Kidney (tissue), 14 donors: ENCODE measurements around the gene PAPOLB. TPM values are rescaled to one million over a fixed set of nuclear protein-coding genes. Genes with fewer than 3 reads are reported as not detected.

Source experiments
- DNase-seq, 5 donors: peaks; one replicate each; pipeline ENCODE4 v3.0.0-alpha.2; 2013 to 2020
- FAIRE-seq: peaks from 2 replicates; lab custom pipeline; 2012; peaks lifted over from hg19 to GRCh38; lab: Jason Lieb, UNC
- H3K27ac ChIP-seq, 2 donors: one replicate each; pipeline ENCODE4 v1.7.0; 2013; ENCODE audit warnings: low read depth in 2 of 2, low read length in 2 of 2, inconsistent platforms in 1 of 2
- H3K27me3 ChIP-seq: one replicate; pipeline ENCODE4 v1.7.1; 2013; ENCODE audit warnings: low read length, inconsistent platforms; ENCODE audit not compliant: control insufficient read depth, insufficient read depth
- H3K36me3 ChIP-seq, 3 donors: one replicate each; pipeline versions ENCODE4 v1.7.0 to v1.7.1; 2013; ENCODE audit warnings: low read length in 3 of 3, control low read depth in 1 of 3, inconsistent platforms in 1 of 3; ENCODE audit not compliant: insufficient read depth in 3 of 3, control insufficient read depth in 2 of 3
- H3K4me1 ChIP-seq, 3 donors: one replicate each; pipeline versions ENCODE4 v1.7.0 to v1.7.1; 2013; ENCODE audit warnings: low read length in 3 of 3, inconsistent platforms in 1 of 3, low read depth in 1 of 3; ENCODE audit not compliant: control insufficient read depth in 2 of 3, insufficient read depth in 2 of 3
- H3K4me3 ChIP-seq, 3 donors: one replicate each; pipeline versions ENCODE4 v1.7.0 to v1.8.1; 2013; ENCODE audit warnings: low read length in 3 of 3, control low read depth in 1 of 3, inconsistent platforms in 1 of 3
- H3K9ac ChIP-seq, 3 donors: one replicate each; pipeline versions ENCODE4 v1.7.0 to v1.7.1; 2013; ENCODE audit warnings: low read length in 3 of 3, control low read depth in 1 of 3, inconsistent platforms in 1 of 3
- H3K9me3 ChIP-seq, 3 donors: one replicate each; pipeline versions ENCODE4 v1.7.0 to v1.7.1; 2013; ENCODE audit warnings: low read length in 3 of 3, control low read depth in 1 of 3, inconsistent platforms in 1 of 3; ENCODE audit not compliant: control insufficient read depth in 2 of 3, insufficient read depth in 1 of 3
- intact Hi-C: fragments of 100-400 bp; cut with DNase I; formaldehyde crosslinking; loops from one replicate; pipeline ENCODE4 v1.11.1; 2022
- polyA plus RNA-seq: library from polyadenylated mRNA; stranded (reverse); fragments of 350-450 nt; fragmentation: Illumina TruSeq; extraction: RNeasy Lipid Tissue Mini Kit (QIAGEN cat#74804); gene quantifications from one replicate; pipeline ENCODE4 v1.2.3, GENCODE V29; 2014; ENCODE audit warnings: low read depth, low replicate concordance; ENCODE audit not compliant: insufficient read depth
- total RNA-seq: library from RNA; stranded (reverse); fragmentation: NEBNext Ultra II Directional; extraction: Animal tissue kit (Norgen Biotek cat#: 25700); gene quantifications from one replicate; pipeline ENCODE4 v1.2.1, GENCODE V29; 2021
- TF ChIP-seq, protein P1 (sequence below): IDR thresholded peaks from 3 replicates; pipeline ENCODE4 v1.5.1; 2012; ENCODE audit warnings: mild to moderate bottlenecking, moderate library complexity, borderline replicate concordance; ENCODE audit not compliant: insufficient read depth; ENCODE audit errors: extremely low read depth
- donor health status: control.
- donor health status: control.
- donor health status: control.
- donor health status: control.
- donor health status: control.
- donor health status: DM: yes; HTN: yes; CAD: no.
- donor health status: Normal renal cell carcinoma (clear cell type).

The PAPOLB gene
- total and polyA plus RNA-seq, 2 donors from 2014 or later = 0.06 TPM; not detected in 1

DNA sequence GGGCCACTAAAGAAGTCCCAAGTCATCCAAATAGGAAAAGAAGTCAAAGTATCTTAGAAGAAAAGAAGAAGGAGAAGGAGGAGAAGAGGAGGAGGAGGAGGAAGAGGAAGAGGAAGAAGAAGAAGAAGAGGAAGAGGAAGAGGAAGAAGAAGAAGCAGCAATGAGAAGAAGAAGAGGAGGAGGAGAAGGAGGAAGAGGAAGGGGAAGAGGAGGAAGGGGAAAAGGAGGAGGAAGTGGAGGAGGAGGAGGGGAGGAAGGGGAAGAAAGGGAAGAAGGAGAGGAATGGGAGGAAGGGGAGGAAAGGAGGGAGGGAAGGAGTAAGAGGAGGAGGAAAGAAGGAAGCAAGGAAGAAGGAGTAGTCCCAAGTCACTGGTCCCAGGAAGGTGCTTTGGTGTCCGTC lies 43.3 kb upstream of the PAPOLB start:
- FAIRE-seq (no peak), DNase-seq (no peak)
- TF ChIP-seq, protein P1, sequence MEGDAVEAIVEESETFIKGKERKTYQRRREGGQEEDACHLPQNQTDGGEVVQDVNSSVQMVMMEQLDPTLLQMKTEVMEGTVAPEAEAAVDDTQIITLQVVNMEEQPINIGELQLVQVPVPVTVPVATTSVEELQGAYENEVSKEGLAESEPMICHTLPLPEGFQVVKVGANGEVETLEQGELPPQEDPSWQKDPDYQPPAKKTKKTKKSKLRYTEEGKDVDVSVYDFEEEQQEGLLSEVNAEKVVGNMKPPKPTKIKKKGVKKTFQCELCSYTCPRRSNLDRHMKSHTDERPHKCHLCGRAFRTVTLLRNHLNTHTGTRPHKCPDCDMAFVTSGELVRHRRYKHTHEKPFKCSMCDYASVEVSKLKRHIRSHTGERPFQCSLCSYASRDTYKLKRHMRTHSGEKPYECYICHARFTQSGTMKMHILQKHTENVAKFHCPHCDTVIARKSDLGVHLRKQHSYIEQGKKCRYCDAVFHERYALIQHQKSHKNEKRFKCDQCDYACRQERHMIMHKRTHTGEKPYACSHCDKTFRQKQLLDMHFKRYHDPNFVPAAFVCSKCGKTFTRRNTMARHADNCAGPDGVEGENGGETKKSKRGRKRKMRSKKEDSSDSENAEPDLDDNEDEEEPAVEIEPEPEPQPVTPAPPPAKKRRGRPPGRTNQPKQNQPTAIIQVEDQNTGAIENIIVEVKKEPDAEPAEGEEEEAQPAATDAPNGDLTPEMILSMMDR = no peak
- Histone ChIP-seq H3K27me3 (no peaks in the 10 kb centered on the region), H3K27ac (no peak overlapping the region), H3K36me3 (no peaks in the 10 kb centered on the region), H3K9me3 (no peaks in the 10 kb centered on the region), H3K9ac (no peak overlapping the region), H3K4me1 (no peaks in the 10 kb centered on the region), H3K4me3 (no peak overlapping the region)
- intact Hi-C loops = no loop called here

DNA sequence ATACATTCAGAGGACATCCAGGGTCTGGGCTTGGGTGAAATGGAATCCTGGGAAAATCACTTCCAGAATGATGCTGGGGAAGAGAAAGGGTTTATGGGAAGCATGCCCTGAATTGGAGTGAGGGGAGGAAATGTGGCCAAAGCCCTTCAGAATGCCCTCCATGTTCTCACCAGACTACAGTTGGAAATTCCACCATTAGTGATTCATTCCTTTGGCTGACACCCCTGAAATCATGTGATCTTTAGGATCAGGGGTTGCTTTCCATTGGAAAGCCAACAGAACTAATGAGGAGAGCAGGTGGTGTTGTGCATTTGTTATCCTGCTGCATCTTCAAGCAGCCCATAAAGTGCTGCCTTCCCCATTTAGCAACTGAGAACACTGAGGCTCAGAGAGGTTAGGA lies 42.5 kb upstream of the PAPOLB start:
- Histone ChIP-seq H3K27ac (no peak overlapping the region), H3K9me3 (no peaks in the 10 kb centered on the region), H3K36me3 (no peaks in the 10 kb centered on the region), H3K4me1 (no peaks in the 10 kb centered on the region), H3K9ac (no peak overlapping the region), H3K27me3 (no peaks in the 10 kb centered on the region), H3K4me3 (no peak overlapping the region)
- intact Hi-C loops = no loop called here
- DNase-seq (no peak), FAIRE-seq (no peak)
- TF ChIP-seq, protein P1 = no peak

DNA sequence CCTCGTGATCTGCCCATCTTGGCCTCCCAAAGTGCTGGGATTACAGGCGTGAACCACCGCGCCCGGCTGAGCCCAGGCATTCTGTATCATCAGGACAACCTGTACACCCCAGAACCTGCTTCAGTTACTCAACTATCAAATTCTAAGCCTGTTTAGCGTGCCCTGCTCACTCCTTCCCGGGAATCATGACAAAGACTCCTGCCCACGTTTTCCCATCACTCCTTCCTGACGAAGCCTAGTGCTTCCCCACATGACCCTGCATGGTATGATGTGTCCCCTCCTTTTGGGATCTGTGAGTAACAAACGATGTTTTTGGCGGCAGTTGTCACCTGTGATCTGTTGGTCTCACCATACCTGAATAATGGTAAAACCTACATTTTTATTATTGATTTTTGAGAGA lies 33.9 kb upstream of the PAPOLB start:
- DNase-seq (no peak), FAIRE-seq (no peak)
- Histone ChIP-seq H3K27ac (no peak overlapping the region), H3K36me3 (no peaks in the 10 kb centered on the region), H3K4me3 (no peak overlapping the region), H3K27me3 (no peaks in the 10 kb centered on the region), H3K9ac (no peak overlapping the region), H3K4me1 (no peaks in the 10 kb centered on the region), H3K9me3 (peaks cover 0 to 6% (median 0%) of the 10 kb centered on the region in 3 donors)
- TF ChIP-seq, protein P1 = no peak
- intact Hi-C loops = no loop called here

DNA sequence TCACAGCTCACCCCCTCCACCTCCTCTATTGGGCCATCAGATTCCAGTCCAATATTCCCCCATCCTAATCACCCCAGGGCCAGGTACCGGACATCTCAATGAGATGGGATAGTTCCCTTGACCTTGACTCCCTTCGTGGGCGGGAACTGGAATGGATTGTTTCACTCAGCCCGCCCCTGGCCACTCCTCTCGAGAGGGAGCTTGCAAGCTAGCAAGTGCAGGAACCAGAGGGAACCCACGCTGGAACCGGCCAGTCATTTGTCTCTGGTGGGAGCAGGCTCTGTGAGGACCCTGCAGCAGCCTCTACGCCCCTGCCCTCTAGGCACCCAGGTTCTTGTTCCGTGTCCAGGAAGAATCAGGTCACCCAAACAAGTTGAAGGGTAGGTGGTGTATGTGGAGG lies 32.7 kb upstream of the PAPOLB start:
- Histone ChIP-seq H3K36me3 (no peaks in the 10 kb centered on the region), H3K9ac (no peak overlapping the region), H3K4me3 (no peak overlapping the region), H3K4me1 (no peaks in the 10 kb centered on the region), H3K27ac (no peak overlapping the region), H3K9me3 (peaks cover 0 to 6% (median 0%) of the 10 kb centered on the region in 3 donors), H3K27me3 (no peaks in the 10 kb centered on the region)
- TF ChIP-seq, protein P1 = no peak
- DNase-seq (no peak), FAIRE-seq (no peak)
- intact Hi-C loops = no loop called here
